22Rv1 (cell line): Measurements from ENCODE around the gene OR2Y1.

ENCODE experiments used
- ZFX ChIP-seq: fragments of 450-650 bp; IDR thresholded peaks from 2 replicates; pipeline ENCODE4 v1.6.1; 2017; ENCODE audit warnings: antibody characterized with exemption, borderline replicate concordance
- TF ChIP-seq, protein P1 (sequence below): fragments of 450-650 bp; IDR thresholded peaks from 2 replicates; pipeline ENCODE4 v1.5.1; 2017; ENCODE audit warnings: mild to moderate bottlenecking

DNA sequence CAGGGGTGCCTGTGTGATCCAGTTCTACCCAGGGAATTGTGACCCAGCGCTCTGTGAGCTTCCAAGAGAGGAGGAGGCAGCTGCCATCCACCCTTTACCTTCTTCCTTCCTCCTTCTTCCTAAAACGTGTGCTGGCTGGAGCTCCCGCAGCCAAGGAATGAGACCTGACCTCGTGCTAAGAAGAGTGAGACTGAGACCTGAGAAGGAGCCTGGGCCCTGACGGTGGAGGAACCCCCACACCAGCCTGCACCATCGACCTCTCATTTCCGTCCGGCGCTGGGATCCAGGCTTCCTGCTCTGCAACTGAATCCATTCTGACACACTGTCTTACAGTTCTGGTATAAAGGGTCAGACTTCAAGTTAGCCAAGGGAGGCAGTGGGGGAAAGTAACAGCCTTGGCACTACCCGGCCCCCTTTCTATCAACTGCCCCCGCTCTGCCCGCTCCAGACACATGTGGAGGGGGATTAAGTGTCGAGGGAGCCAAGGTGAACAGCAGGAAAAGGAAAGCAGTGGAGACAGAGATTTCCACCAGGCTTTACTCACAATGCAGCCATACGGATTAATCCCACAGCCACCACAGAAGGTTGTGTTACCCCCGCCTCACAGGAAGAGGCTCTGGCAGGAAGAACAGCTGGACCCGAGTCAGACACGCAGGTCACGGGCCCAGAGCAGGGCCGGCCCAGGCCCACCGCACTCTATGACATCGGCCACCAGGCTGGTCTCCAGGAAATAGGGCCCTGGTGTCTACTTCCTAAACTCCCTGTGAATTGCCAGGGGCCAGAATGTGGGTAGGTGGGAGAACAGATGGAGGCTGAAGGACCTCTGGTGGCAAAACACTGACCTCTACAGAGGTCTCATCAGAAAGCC is 46.9 kb upstream of the OR2Y1 start:
- TF ChIP-seq, protein P1, sequence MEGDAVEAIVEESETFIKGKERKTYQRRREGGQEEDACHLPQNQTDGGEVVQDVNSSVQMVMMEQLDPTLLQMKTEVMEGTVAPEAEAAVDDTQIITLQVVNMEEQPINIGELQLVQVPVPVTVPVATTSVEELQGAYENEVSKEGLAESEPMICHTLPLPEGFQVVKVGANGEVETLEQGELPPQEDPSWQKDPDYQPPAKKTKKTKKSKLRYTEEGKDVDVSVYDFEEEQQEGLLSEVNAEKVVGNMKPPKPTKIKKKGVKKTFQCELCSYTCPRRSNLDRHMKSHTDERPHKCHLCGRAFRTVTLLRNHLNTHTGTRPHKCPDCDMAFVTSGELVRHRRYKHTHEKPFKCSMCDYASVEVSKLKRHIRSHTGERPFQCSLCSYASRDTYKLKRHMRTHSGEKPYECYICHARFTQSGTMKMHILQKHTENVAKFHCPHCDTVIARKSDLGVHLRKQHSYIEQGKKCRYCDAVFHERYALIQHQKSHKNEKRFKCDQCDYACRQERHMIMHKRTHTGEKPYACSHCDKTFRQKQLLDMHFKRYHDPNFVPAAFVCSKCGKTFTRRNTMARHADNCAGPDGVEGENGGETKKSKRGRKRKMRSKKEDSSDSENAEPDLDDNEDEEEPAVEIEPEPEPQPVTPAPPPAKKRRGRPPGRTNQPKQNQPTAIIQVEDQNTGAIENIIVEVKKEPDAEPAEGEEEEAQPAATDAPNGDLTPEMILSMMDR = no peak
- no peak for TF ChIP-seq ZFX
